ENCODE data around the gene DAAM2. TPM values are rescaled to one million over a fixed set of nuclear protein-coding genes. Genes with fewer than 3 reads are reported as not detected.

DAAM2 gene
- total RNA-seq, 2 donors from 2014 or later: 4.7 to 41.3 TPM

DNA sequence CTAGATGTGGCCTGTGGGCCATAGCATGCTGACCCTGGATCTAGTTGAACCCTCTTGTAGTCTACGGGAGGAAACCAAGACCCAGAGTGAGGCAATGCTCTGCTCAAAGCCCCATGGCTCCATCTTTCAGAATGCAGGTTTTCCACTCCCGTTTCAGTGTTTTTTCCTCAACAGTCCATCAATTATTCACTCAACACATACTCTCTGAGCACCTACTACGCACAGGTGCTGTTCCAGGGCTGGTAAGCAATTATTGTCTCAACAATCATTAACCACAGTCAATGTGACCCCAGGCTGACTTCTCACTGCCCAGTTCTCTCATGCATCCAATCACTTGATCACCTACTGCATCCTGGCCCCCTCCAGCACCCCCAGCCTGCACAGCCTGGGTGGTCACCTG lies 122.1 kb downstream of the DAAM2 start:
- Histone ChIP-seq H3K9me3 (no peaks in the 10 kb centered on the region), H3K36me3 (no peaks in the 10 kb centered on the region), H3K27me3 (replicated peaks; ENCODE audit: insufficient read depth) (no peaks in the 10 kb centered on the region), H3K4me3 (no peak overlapping the region), H3K27ac (no peak overlapping the region), H3K4me1 (replicated peaks) (no peaks in the 10 kb centered on the region)
- TF ChIP-seq POLR2A (IDR thresholded peaks at IDR 0.05): no peak
- TF ChIP-seq, protein P1, sequence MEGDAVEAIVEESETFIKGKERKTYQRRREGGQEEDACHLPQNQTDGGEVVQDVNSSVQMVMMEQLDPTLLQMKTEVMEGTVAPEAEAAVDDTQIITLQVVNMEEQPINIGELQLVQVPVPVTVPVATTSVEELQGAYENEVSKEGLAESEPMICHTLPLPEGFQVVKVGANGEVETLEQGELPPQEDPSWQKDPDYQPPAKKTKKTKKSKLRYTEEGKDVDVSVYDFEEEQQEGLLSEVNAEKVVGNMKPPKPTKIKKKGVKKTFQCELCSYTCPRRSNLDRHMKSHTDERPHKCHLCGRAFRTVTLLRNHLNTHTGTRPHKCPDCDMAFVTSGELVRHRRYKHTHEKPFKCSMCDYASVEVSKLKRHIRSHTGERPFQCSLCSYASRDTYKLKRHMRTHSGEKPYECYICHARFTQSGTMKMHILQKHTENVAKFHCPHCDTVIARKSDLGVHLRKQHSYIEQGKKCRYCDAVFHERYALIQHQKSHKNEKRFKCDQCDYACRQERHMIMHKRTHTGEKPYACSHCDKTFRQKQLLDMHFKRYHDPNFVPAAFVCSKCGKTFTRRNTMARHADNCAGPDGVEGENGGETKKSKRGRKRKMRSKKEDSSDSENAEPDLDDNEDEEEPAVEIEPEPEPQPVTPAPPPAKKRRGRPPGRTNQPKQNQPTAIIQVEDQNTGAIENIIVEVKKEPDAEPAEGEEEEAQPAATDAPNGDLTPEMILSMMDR (IDR thresholded peaks at IDR 0.05): no peak
- no peak for TF ChIP-seq POLR2AphosphoS5 (IDR thresholded peaks at IDR 0.05)
- no peak for DNase-seq (ENCODE audit: low spot score)
- intact Hi-C loops (cut with DNase I): no loop called here
- 96% methylated on average over 3 of the region's 3 CpGs for whole genome bisulfite sequencing

DNA sequence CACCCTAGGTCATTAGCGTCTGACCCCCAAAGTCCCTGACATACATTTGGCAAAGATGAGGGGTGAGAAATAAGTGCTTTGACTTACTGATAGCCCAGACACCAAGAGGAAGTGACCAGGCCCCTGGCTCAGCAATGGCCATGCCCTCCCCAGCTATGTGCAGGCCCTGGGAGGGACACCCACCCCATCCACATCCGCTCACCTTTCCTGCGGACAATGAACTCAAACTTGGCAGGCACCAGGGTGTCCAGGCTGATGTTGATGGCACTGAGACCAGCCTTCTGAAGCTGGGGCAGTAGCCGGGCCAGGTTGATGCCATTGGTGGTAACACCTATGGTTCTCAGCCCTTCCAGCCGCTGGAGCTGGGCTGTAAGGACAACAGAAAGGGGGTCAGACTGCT lies 123.7 kb downstream of the DAAM2 start:
- DNase-seq (ENCODE audit: low spot score): no peak
- no peaks in the 10 kb centered on the region for H3K27me3 ChIP-seq (replicated peaks; ENCODE audit: insufficient read depth)
- no peak overlapping the region for H3K4me3 ChIP-seq
- TF ChIP-seq POLR2AphosphoS5 (IDR thresholded peaks at IDR 0.05) (no peak), POLR2A (IDR thresholded peaks at IDR 0.05) (no peak)
- TF ChIP-seq, protein P1 (IDR thresholded peaks at IDR 0.05): no peak
- no peak overlapping the region for H3K27ac ChIP-seq
- 92% methylated on average over 5 of the region's 5 CpGs for WGBS
- intact Hi-C loops (cut with DNase I): no loop called here
- H3K4me1 ChIP-seq (replicated peaks): no peaks in the 10 kb centered on the region
- no peaks in the 10 kb centered on the region for H3K36me3 ChIP-seq
- H3K9me3 ChIP-seq: no peaks in the 10 kb centered on the region

DNA sequence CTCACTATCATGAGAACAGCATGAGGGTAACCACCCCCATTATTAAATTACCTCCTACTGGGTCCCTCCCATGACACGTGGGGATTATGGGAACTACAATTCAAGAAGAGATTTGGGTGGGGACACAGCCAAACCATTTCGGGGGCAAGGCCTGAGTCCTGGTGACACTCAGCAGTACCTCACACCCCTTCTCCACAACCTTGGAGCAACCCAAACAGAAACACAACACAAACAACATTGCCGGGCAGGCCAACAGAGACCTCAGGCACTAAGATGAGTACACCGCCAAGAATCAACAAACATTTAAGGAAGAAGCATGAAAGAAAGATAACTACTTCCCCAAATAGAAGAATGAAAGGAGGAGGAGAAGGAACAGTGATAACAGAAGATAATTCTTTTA lies 125.2 kb downstream of the DAAM2 start:
- WGBS: 49% methylated on average over 4 of the region's 4 CpGs
- H3K36me3 ChIP-seq: no peaks in the 10 kb centered on the region
- DNase-seq (ENCODE audit: low spot score): no peak
- no peak overlapping the region for H3K4me3 ChIP-seq
- intact Hi-C loops (cut with DNase I): no loop called here
- TF ChIP-seq POLR2AphosphoS5 (IDR thresholded peaks at IDR 0.05): no peak
- TF ChIP-seq, protein P1 (IDR thresholded peaks at IDR 0.05): no peak
- no peak for TF ChIP-seq POLR2A (IDR thresholded peaks at IDR 0.05)
- H3K27ac ChIP-seq: no peak overlapping the region
- H3K27me3 ChIP-seq (replicated peaks; ENCODE audit: insufficient read depth): no peaks in the 10 kb centered on the region
- no peaks in the 10 kb centered on the region for H3K4me1 ChIP-seq (replicated peaks)
- no peaks in the 10 kb centered on the region for H3K9me3 ChIP-seq

DNA sequence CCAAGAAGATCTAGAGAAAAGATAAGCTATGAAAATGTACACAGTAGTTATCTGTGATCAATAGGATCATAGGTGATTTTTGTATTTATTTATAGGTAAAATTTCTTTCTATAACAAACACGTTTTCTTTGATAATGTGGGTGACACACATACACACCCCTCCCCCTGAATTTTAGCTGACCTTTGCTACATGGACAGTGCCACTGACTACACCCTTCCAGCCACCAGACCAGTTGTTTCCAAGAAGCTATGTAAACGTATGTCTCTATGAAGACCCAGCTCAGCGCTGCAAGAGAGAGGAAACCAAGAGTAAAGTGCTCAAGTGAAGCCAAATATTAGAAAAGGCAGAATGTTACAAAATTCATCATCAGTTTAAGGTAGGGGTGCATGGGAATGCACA lies 125.8 kb downstream of the DAAM2 start:
- TF ChIP-seq POLR2A (IDR thresholded peaks at IDR 0.05): no peak
- no peak for TF ChIP-seq POLR2AphosphoS5 (IDR thresholded peaks at IDR 0.05)
- TF ChIP-seq, protein P1 (IDR thresholded peaks at IDR 0.05): no peak
- WGBS: 43% methylated on average over 3 of the region's 3 CpGs
- no peak for DNase-seq (ENCODE audit: low spot score)
- Histone ChIP-seq H3K27me3 (replicated peaks; ENCODE audit: insufficient read depth) (no peaks in the 10 kb centered on the region), H3K36me3 (no peaks in the 10 kb centered on the region), H3K4me3 (no peak overlapping the region), H3K27ac (no peak overlapping the region), H3K9me3 (no peaks in the 10 kb centered on the region), H3K4me1 (replicated peaks) (no peaks in the 10 kb centered on the region)
- intact Hi-C loops (cut with DNase I): no loop called here

DNA sequence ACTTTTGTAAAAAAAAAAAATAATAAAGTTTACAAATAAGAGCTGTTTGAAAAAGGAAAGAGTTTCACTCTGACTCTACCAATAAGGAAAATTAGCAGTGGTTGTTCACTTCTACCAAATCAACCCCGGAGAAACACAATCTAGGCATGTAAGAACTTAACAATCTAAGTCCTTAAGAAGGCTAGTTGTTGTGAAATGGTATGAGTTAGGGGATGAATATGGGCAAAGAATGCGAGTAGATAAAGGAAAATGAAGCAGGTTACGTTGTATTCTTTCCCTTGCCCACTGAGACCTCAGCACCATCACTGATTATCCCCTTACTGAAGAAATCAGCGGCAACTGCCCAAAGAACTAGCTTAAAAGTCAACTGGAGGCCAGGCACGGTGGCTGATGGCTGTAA lies 126.7 kb downstream of the DAAM2 start:
- Histone ChIP-seq H3K4me3 (no peak overlapping the region), H3K4me1 (replicated peaks) (no peaks in the 10 kb centered on the region), H3K36me3 (no peaks in the 10 kb centered on the region), H3K27ac (no peak overlapping the region), H3K9me3 (no peaks in the 10 kb centered on the region), H3K27me3 (replicated peaks; ENCODE audit: insufficient read depth) (no peaks in the 10 kb centered on the region)
- WGBS: 87% methylated on average over 5 of the region's 5 CpGs
- intact Hi-C loops (cut with DNase I): no loop called here
- no peak for DNase-seq (ENCODE audit: low spot score)
- TF ChIP-seq, protein P1 (IDR thresholded peaks at IDR 0.05): no peak
- TF ChIP-seq POLR2AphosphoS5 (IDR thresholded peaks at IDR 0.05): no peak
- no peak for TF ChIP-seq POLR2A (IDR thresholded peaks at IDR 0.05)

Data from prostate gland (tissue), 2 donors.